CD14-positive monocyte (primary cell): Measurements from ENCODE around the gene MARCOL. TPM values are rescaled to one million over a fixed set of nuclear protein-coding genes. Genes with fewer than 3 reads are reported as not detected.

Experiments
- DNase-seq, 3 donors: peaks; one replicate each; pipeline ENCODE4 v3.0.0-alpha.2; 2011 to 2022
- H2AFZ ChIP-seq: 2 replicates; pipeline ENCODE4 v1.6.0; 2012; ENCODE audit warnings: mild to moderate bottlenecking, low read depth, low read length, inconsistent platforms; ENCODE audit not compliant: insufficient read depth, poor library complexity, severe bottlenecking
- H3K27ac ChIP-seq, 2 donors: 1 replicate in 1 of 2; 2 replicates in 1 of 2; pipeline ENCODE4 v1.5.1; 2012 to 2013; ENCODE audit warnings: low read length in 2 of 2, control low read depth in 1 of 2, inconsistent platforms in 1 of 2, low read depth in 1 of 2, mild to moderate bottlenecking in 1 of 2
- H3K27me3 ChIP-seq, 2 donors: one replicate each; pipeline versions ENCODE4 v1.6.0 to v1.6.1; 2011 to 2013; ENCODE audit warnings: low read length in 2 of 2; ENCODE audit not compliant: control insufficient read depth in 2 of 2, insufficient read depth in 2 of 2
- H3K36me3 ChIP-seq, 2 donors: replicated peaks in 1 of 2; 1 replicate in 1 of 2; 2 replicates in 1 of 2; pipeline versions ENCODE4 v1.5.1 to v1.6.1; 2012 to 2013; ENCODE audit warnings: low read length in 2 of 2, control low read depth in 1 of 2, inconsistent platforms in 1 of 2, mild to moderate bottlenecking in 1 of 2; ENCODE audit not compliant: insufficient read depth in 2 of 2, control insufficient read depth in 1 of 2
- H3K4me1 ChIP-seq, 2 donors: 1 replicate in 1 of 2; 2 replicates in 1 of 2; pipeline versions ENCODE4 v1.5.1 to v1.6.1; 2012 to 2013; ENCODE audit warnings: low read length in 2 of 2, control low read depth in 1 of 2, inconsistent platforms in 1 of 2, mild to moderate bottlenecking in 1 of 2, moderate library complexity in 1 of 2; ENCODE audit not compliant: insufficient read depth in 2 of 2, control insufficient read depth in 1 of 2
- H3K4me2 ChIP-seq: replicated peaks from 2 replicates; pipeline ENCODE3; 2012; ENCODE audit warnings: low read length, moderate library complexity, mild to moderate bottlenecking; ENCODE audit not compliant: poor library complexity, severe bottlenecking; ENCODE audit errors: extremely low read depth
- H3K4me3 ChIP-seq, 3 experiments: fragments of 200-600 bp in 1 of 3; sonication (generic) in 1 of 3; replicated peaks in 1 of 3; 1 replicate in 2 of 3; 2 replicates in 1 of 3; pipeline ENCODE4 v1.5.1; 2011 to 2013; ENCODE audit warnings: low read length in 3 of 3, mild to moderate bottlenecking in 3 of 3, control low read depth in 2 of 3, low read depth in 2 of 3, inconsistent platforms in 1 of 3, moderate library complexity in 1 of 3
- H3K79me2 ChIP-seq: 2 replicates; pipeline ENCODE4 v1.6.0; 2012; ENCODE audit warnings: mild to moderate bottlenecking, control low read depth, inconsistent platforms, low read length, moderate library complexity; ENCODE audit not compliant: insufficient read depth
- H3K9ac ChIP-seq: 2 replicates; pipeline ENCODE4 v1.6.0; 2017; ENCODE audit warnings: low read length, mild to moderate bottlenecking; ENCODE audit not compliant: insufficient read depth, poor library complexity, severe bottlenecking
- H3K9me3 ChIP-seq, 2 donors: replicated peaks in 1 of 2; 1 replicate in 1 of 2; 2 replicates in 1 of 2; pipeline versions ENCODE4 v1.5.1 to v1.6.1; 2012 to 2013; ENCODE audit warnings: low read length in 2 of 2, control low read depth in 1 of 2; ENCODE audit not compliant: control insufficient read depth in 1 of 2, insufficient read depth in 1 of 2
- H4K20me1 ChIP-seq: 2 replicates; pipeline ENCODE4 v1.6.0; 2012; ENCODE audit warnings: mild to moderate bottlenecking, low read length, control low read depth, moderate library complexity; ENCODE audit not compliant: insufficient read depth
- H3K27ac Mint-ChIP-seq, 7 donors: one replicate each; pipeline ENCODE4 v1.8.0; 2020; ENCODE audit warnings: mild to moderate bottlenecking in 7 of 7, mixed read lengths in 7 of 7, moderate library complexity in 6 of 7, inconsistent platforms in 2 of 7
- H3K27me3 Mint-ChIP-seq, 3 donors: one replicate each; pipeline ENCODE4 v1.8.0; 2021 to 2022; ENCODE audit warnings: low read depth in 3 of 3, mild to moderate bottlenecking in 3 of 3, mixed read lengths in 3 of 3, moderate library complexity in 3 of 3, inconsistent platforms in 1 of 3
- H3K36me3 Mint-ChIP-seq, 2 donors: one replicate each; pipeline ENCODE4 v1.8.0; 2020; ENCODE audit warnings: mixed read lengths in 2 of 2, inconsistent platforms in 1 of 2, mild to moderate bottlenecking in 1 of 2
- H3K4me1 Mint-ChIP-seq: one replicate; pipeline ENCODE4 v1.8.0; 2020; ENCODE audit warnings: mild to moderate bottlenecking, mixed read lengths
- H3K4me3 Mint-ChIP-seq, 2 donors: one replicate each; pipeline ENCODE4 v1.8.0; 2020; ENCODE audit warnings: mild to moderate bottlenecking in 2 of 2, mixed read lengths in 2 of 2, moderate library complexity in 1 of 2
- H3K9me3 Mint-ChIP-seq, 7 donors: one replicate each; pipeline ENCODE4 v1.8.0; 2020 to 2022; ENCODE audit warnings: mixed read lengths in 7 of 7, mild to moderate bottlenecking in 6 of 7, moderate library complexity in 6 of 7, inconsistent platforms in 2 of 7
- WGBS: methylation state at CpG from one replicate; pipeline ENCODE4 v1.1.5; 2013; ENCODE audit warnings: missing lambda C conversion rate; ENCODE audit not compliant: insufficient coverage; 5-methylcytosine and 5-hydroxymethylcytosine counted together
- intact Hi-C, 2 donors: fragments of 100-400 bp; cut with micrococcal nuclease; formaldehyde crosslinking; loops; one replicate each; pipeline versions ENCODE4 v1.15.0 to v1.15.1; 2023
- polyA plus RNA-seq, 3 donors: library from polyadenylated mRNA; depleted of rRNA in 1 of 3; unstranded in 2 of 3; stranded (reverse) in 1 of 3; fragments of 300-500 nt in 2 of 3; fragments of >200 nt in 1 of 3; fragmentation: Illumina TruSeq in 2 of 3; gene quantifications; 1 replicate in 2 of 3; 2 replicates in 1 of 3; pipeline ENCODE4 v1.2.3, GENCODE V29; 2012 to 2021
- TF ChIP-seq, protein P1 (sequence below): fragments of 200-600 bp; IDR thresholded peaks from one replicate; pipeline ENCODE4 v1.8.0; 2022; ENCODE audit warnings: antibody characterized with exemption, mild to moderate bottlenecking

MARCOL gene
- polyA plus RNA-seq, 3 donors = not detected

- Mint-ChIP-seq H3K4me3 (no peak overlapping the region), H3K27me3 (peaks cover 0 to 3% (median 2%) of the 10 kb centered on the region in 3 donors), H3K27ac (no peak overlapping the region), H3K4me1 (peaks cover 22% of the 10 kb centered on the region), H3K36me3 (no peaks in the 10 kb centered on the region), H3K9me3 (no peaks in the 10 kb centered on the region)
- intact Hi-C loops = no loop called here
- no peaks in the 10 kb centered on the region for H3K79me2 ChIP-seq
- H3K27me3 ChIP-seq = no peaks in the 10 kb centered on the region
- peaks cover 19 to 25% of the 10 kb centered on the region in 2 donors for H3K4me1 ChIP-seq
- no peak overlapping the region for H3K9ac ChIP-seq
- TF ChIP-seq, protein P1, sequence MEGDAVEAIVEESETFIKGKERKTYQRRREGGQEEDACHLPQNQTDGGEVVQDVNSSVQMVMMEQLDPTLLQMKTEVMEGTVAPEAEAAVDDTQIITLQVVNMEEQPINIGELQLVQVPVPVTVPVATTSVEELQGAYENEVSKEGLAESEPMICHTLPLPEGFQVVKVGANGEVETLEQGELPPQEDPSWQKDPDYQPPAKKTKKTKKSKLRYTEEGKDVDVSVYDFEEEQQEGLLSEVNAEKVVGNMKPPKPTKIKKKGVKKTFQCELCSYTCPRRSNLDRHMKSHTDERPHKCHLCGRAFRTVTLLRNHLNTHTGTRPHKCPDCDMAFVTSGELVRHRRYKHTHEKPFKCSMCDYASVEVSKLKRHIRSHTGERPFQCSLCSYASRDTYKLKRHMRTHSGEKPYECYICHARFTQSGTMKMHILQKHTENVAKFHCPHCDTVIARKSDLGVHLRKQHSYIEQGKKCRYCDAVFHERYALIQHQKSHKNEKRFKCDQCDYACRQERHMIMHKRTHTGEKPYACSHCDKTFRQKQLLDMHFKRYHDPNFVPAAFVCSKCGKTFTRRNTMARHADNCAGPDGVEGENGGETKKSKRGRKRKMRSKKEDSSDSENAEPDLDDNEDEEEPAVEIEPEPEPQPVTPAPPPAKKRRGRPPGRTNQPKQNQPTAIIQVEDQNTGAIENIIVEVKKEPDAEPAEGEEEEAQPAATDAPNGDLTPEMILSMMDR = no peak
- no peak for DNase-seq
- H4K20me1 ChIP-seq = no peaks in the 10 kb centered on the region
- no peaks in the 10 kb centered on the region for H3K9me3 ChIP-seq
- no peak overlapping the region for H2AFZ ChIP-seq
- no peak overlapping the region for H3K4me3 ChIP-seq
- H3K4me2 ChIP-seq = no peak overlapping the region
- H3K36me3 ChIP-seq = no peaks in the 10 kb centered on the region
- no peak overlapping the region for H3K27ac ChIP-seq
Measured at GRCh38 chr5:148208226-148208625, 30.1 kb upstream of the MARCOL start.

DNA sequence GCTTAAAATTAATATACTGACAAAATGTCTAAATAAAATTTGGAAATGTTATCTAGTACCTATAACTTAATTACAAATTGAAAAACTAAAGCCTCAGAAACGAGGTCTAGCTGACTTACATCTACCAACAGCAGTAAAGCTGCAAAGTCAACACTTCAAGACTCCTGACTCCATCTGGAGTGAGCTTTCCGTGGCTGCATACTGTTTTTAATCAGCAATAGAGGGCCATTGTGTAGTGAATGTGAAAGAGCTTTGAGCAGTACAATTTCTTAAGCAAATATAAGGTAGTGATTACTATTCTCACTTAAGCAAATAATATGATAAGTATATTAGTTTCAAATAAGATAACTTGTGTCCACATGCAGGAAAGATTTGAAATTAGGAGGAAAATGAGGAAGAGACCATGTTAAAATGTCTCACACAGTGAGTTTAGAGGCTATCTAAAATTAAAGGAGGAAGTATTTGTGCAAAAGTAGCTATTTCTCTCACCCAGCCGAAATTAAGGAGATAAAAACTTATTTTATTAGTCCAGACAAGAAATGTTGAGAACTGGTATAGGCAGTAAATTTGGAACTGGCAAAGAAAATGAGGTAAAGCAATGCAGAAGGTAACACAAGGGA, 29.1 kb upstream of the MARCOL start:
- Histone ChIP-seq H2AFZ (no peak overlapping the region), H4K20me1 (no peaks in the 10 kb centered on the region), H3K4me3 (no peak overlapping the region), H3K36me3 (no peaks in the 10 kb centered on the region), H3K9me3 (no peaks in the 10 kb centered on the region), H3K4me1 (peaks cover 19 to 25% of the 10 kb centered on the region in 2 donors), H3K4me2 (no peak overlapping the region), H3K79me2 (no peaks in the 10 kb centered on the region), H3K27ac (no peak overlapping the region), H3K9ac (no peak overlapping the region), H3K27me3 (no peaks in the 10 kb centered on the region)
- Mint-ChIP-seq H3K27ac (peak overlapping the region in 1 of 7 donors; percentile 73), H3K27me3 (peaks cover 0 to 5% (median 2%) of the 10 kb centered on the region in 3 donors), H3K9me3 (no peaks in the 10 kb centered on the region), H3K36me3 (no peaks in the 10 kb centered on the region), H3K4me3 (no peak overlapping the region), H3K4me1 (peaks cover 22% of the 10 kb centered on the region)
- DNase-seq = no peak
- intact Hi-C loops = no loop called here
- TF ChIP-seq, protein P1 = no peak
- WGBS = no CpG with 5 or more reads among the region's 3 CpGs
